ENCODE results near the gene ST3GAL5.
"Not testable (repeated sequence)": the region's sequence is repeated elsewhere in the genome, so short reads cannot be mapped to it uniquely, and the experiment has no call there.

DNA sequence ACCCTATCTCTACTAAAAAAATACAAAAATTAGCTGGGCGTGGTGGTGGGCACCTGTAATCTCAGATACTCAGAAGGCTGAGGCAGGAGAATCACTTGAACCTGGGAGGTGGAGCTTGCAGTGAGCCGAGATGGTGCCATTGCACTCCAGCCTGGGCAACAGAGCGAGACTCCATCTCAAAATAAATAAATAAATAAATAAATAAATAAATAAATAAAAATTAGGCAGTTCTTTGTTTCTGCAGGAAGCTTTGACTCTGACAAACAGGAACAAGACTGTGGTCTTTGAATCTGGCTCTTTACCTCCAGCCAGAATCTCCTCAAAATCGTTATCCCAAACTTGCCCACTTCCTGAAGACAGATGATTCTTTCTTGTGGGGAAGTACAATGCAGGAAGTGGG, 59.4 kb downstream of the ST3GAL5 start:
- TF ChIP-seq, protein P1, sequence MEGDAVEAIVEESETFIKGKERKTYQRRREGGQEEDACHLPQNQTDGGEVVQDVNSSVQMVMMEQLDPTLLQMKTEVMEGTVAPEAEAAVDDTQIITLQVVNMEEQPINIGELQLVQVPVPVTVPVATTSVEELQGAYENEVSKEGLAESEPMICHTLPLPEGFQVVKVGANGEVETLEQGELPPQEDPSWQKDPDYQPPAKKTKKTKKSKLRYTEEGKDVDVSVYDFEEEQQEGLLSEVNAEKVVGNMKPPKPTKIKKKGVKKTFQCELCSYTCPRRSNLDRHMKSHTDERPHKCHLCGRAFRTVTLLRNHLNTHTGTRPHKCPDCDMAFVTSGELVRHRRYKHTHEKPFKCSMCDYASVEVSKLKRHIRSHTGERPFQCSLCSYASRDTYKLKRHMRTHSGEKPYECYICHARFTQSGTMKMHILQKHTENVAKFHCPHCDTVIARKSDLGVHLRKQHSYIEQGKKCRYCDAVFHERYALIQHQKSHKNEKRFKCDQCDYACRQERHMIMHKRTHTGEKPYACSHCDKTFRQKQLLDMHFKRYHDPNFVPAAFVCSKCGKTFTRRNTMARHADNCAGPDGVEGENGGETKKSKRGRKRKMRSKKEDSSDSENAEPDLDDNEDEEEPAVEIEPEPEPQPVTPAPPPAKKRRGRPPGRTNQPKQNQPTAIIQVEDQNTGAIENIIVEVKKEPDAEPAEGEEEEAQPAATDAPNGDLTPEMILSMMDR (IDR thresholded peaks at IDR 0.05) = not testable (repeated sequence)
- not testable (repeated sequence) for TF ChIP-seq POLR2A, POLR2AphosphoS5, EP300 (IDR thresholded peaks at IDR 0.05)

Data from sigmoid colon (tissue), 4 donors.